OCI-LY1 (cell line): ENCODE results near the gene PON2.

Experiments
- EZH2 ChIP-seq: fragments of 200-600 bp; sonication (generic), shearing (Covaris generic); IDR thresholded peaks from 2 replicates; pipeline ENCODE4 v1.8.0; 2017; ENCODE audit warnings: borderline replicate concordance, mixed run types, mild to moderate bottlenecking, antibody characterized with exemption, low read length, moderate library complexity, mixed read lengths
- TF ChIP-seq, protein P1 (sequence below): fragments of 200-600 bp; sonication (generic), shearing (Covaris generic); IDR thresholded peaks from 2 replicates; pipeline ENCODE4 v1.5.1; 2017; ENCODE audit warnings: mild to moderate bottlenecking, antibody characterized with exemption, low read length, moderate library complexity, mixed read lengths

DNA sequence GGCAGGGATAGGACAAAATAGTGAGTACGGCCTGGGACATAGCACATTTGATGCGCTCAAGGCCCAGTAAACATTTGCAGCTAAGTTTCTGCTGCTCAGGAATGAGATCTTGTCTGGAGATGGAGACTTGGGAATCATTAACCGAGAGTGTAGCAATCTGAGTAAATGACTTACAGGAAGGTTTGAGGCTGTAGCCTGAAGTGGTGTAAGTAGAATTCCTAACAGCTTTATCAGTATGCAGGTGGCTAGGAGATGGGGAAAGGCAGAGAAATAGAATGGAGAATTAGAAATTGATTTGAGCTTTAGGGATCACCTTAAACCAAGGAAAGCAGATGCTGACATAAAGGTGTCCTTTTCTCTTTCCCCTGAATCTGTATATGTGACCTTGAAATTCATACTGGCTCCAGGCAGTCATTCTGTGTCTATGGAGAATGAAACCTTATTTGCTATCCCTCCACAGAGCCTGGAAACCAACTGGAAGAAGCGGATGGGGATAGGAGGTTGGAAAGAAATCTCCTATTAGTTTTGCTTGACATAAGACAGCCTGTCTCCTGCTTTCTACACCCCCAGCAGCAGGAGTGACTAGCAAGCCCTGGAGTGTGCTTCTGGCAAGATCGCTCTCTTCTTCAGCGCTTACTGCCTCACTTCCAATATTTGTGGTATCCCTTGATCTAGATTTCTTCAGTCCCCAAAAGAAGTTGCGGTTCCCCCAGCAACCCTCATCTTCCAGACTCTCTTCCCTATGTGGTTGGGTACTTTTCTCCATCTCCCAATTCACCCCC, 6.4 kb upstream of the PON2 start:
- TF ChIP-seq, protein P1, sequence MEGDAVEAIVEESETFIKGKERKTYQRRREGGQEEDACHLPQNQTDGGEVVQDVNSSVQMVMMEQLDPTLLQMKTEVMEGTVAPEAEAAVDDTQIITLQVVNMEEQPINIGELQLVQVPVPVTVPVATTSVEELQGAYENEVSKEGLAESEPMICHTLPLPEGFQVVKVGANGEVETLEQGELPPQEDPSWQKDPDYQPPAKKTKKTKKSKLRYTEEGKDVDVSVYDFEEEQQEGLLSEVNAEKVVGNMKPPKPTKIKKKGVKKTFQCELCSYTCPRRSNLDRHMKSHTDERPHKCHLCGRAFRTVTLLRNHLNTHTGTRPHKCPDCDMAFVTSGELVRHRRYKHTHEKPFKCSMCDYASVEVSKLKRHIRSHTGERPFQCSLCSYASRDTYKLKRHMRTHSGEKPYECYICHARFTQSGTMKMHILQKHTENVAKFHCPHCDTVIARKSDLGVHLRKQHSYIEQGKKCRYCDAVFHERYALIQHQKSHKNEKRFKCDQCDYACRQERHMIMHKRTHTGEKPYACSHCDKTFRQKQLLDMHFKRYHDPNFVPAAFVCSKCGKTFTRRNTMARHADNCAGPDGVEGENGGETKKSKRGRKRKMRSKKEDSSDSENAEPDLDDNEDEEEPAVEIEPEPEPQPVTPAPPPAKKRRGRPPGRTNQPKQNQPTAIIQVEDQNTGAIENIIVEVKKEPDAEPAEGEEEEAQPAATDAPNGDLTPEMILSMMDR, result no peak
- no peak for TF ChIP-seq EZH2
